MV-4-11 (cell line): ENCODE measurements around the gene NDNF.

ENCODE experiments used
- DNase-seq: peaks from one replicate; lab custom pipeline; 2025; lab: John Stamatoyannopoulos, UW

The NDNF gene

GRCh38 chr4:121070696-121071639 lies 1.4 kb downstream of the NDNF start:
- peak; percentile 23 for DNase-seq

DNA sequence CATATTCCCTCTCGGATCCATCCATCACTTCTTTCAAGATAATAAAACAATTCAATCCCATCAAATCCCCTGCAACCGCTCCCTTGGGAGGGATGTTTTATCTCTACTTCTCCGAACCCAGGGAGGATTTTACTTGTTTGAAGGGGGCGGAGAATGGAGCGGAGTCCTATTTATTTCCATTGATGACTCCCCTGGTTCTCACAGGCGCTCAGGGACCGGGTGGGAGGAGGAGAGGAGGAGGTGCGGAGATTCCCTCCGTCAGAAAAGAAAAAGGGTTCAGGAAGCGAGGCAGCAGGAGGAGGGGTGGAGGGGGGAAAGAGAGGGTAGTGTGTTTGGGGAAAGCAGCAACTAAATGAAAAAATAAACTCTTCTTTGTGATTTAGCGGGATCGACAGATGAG lies 2.1 kb downstream of the NDNF start:
- DNase-seq, result no peak

GRCh38 chr4:121069430-121069829 lies 2.9 kb downstream of the NDNF start:
- DNase-seq, result no peak

DNA sequence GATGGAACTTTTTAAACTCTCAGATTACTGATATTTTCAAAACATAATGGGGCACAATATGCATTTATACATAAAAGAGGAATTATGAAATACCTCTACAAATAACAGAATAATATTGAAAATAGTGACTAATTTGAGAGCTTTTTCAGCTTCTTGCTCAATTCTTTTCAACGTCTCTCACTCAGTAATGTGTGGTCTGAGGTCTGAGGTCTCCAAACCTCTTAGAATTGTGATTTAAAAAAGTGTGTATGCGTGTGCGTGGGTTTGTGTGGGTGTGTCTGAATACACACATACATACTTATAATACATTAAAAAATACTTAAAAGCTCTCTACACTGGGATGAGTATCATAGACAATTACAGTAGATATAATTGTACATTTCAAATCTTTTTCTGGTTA lies 7.9 kb downstream of the NDNF start:
- DNase-seq, result peak; percentile 34

DNA sequence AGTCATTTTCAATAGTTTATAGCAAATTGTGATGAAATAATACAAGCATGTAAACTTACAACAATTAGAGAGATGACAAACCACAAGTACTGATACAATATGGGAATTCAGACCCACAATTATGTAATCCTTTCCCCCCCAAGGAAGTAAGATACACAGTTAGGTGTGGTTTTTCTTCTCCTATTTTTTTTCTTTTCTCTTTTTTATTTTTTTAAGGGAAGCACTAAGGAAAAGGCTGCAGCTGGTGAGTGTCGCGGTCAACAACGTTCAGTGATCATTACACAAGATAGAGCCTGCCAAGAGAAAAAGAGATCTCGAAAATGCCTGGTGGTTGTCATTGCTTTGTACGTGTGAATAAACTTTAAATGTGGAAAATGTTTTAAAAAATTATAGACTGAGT lies 9.8 kb downstream of the NDNF start:
- DNase-seq, result peak; percentile 97

- no peak for DNase-seq
These were observed 10.5 kb downstream of the NDNF start for GRCh38 chr4:121061861-121062260.

DNA sequence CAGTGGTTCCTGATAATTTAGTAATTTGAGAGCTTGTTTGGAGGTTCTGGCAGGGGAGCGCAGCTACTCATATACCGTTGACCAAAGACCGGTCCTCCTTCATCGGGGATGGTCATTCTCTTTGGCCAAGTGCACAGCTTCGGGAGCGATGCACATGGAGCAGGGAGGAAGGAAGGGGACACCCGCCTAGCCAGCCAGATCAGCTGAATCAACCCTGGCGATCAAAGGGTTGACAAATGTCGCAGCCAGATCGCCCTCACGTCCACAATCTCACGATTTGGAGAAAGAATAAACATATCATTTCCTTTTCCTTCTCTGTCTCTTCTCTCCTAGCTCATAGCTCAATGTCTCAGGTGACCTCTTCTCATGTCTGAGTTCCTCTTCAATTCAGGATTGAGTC lies 11.1 kb downstream of the NDNF start:
- DNase-seq, result no peak

DNA sequence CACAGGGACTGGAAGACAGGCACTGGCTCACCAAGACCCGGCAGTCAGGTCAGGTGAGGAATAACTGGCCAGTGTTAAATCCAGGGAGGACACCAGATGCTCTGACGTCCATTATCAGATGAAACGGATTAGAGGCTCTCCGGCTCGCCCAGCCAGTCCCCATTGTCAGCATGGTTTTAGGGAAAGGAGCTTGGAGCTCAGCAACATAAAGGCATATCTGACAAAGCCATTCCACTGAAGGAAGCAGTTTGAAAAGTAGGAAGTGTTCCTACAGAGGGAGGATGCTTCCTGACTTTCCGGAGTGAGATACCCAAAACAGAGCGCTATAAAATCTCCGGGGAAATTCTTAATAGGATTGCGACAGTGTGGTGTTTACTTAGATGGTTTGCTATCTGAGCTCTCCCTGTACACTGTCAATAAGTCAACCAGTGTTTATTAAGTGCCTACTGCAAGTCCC lies 14.8 kb downstream of the NDNF start:
- DNase-seq, result no peak

DNA sequence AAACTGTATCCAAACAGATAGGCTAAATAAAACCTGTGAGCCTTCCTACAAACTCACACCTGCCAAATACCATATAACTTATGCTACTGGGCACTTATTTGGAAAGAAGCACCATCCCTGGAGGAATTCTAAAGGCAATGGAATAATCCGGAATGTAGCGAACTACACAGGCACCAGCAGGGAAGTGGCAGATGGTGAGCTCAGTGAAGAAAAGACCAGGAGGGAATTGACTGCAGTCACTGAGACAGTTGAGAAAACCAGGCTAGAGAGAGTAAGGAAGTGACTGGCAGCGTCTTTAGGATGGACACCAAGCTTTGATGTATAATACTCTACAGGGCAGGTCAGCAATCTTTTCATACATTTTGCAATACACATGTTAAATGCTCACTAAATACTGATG lies 16.3 kb downstream of the NDNF start:
- DNase-seq, result no peak

- no peak for DNase-seq
These were observed 18.0 kb downstream of the NDNF start for GRCh38 chr4:121054373-121054772.

- DNase-seq, result no peak
These were observed 18.7 kb downstream of the NDNF start for GRCh38 chr4:121053601-121054143.

DNA sequence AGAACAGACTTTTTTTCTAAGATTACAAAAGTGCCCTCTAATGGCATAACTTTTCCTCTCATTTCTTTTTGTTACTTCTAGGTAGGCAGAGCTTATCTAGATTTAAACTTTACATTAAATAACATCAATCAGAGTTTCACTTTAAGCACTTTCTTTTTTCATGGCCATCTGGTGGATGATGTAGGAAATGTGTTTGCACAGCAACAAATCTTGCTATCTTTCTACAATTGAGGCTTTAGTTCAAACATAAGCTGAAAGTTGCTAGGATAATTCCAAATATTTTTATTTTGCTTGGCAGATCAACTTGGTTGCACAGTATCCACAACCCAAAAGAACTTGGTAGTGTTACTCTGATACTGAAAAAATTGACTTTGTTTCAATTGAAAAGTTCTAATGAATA lies 22.0 kb downstream of the NDNF start:
- DNase-seq, result no peak

DNA sequence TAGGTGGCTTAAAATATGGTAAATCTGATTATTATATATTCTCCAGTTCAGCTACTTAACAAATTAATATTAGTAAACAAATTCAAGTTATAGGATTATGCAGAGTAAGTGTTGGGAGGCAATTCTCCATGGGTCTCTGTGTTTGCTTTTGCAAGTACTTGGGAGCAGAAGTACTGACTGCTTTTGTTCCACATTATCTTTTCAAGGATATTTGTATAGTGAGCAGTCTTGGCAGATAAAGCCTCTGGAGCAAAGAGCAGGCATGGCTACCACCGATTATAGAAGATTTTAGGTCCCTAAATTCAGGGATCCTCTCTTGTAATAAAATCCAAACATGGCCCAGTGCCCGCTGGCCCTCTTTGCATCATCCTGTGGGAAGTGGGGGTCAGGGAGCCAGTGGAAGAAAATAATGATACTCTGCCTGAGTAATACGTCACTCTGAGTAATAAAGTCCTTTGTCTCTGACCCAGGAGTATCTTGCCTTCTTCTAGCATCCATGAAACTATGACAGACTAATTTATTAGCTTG lies 23.2 kb downstream of the NDNF start:
- DNase-seq, result no peak

DNA sequence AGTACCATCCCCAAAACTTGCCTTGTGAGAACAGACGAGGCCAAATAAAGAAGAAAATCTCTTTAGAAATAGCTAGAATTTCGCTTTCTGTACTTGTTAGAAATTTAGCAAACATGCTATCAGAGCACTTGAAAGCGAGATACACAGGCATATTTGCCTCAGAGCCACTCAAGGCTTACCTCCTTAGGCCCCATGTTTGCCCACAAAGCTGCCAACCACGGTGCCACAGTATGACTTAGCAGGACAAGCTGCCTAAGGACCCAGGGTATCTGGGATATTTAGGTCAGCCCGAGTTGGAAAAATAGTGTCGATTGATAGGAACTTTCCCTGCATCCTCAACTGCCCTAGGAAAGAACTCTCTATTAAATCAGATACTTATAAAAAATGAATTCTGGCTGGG lies 24.2 kb downstream of the NDNF start:
- no peak for DNase-seq

- DNase-seq, result peak; percentile 24
These were observed 30.8 kb downstream of the NDNF start for GRCh38 chr4:121041307-121042090.

DNA sequence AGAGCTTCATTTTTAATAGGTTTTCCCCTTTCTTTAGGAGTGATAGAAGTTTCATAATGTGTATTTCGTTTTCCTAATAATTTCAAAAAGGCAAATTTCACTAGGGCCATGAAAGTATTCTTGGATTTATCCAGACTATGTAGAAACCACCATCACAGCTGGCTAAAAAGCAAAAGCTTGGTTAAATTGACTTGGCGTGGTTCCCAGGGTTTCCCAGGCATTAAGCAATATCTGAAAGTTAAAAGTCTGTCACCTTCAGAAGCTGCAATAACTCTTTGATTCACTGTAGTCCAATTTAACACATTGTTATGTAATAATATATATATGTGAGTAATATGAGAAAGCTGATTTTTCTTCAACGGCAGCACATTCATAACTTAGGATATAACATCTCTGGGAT lies 38.3 kb downstream of the NDNF start:
- peak; percentile 86 for DNase-seq

- peak; percentile 14 for DNase-seq
These were observed 41.6 kb downstream of the NDNF start for GRCh38 chr4:121030711-121031110.

GRCh38 chr4:121030131-121030530 lies 42.2 kb downstream of the NDNF start:
- no peak for DNase-seq

GRCh38 chr4:121026034-121026433 lies 46.3 kb downstream of the NDNF start:
- DNase-seq, result peak; percentile 13

DNA sequence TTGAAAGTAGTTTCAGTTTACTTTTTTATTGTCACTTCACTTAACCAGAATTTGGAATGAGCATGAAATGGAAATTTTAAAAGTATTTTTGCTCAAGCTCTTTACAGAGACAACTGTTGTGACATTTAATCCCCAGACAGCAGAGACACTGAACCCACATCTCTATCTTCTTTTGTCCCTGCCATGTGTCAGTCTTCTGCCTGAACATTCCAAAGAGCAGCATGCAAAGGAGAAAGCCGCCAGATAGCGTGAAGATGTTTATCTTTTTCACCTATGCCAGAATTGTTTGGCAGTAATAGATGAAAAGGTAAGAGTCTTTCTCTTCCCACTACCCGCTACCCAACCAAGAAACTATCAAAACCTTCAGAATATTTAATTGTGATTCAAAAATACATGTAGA lies 46.8 kb downstream of the NDNF start:
- no peak for DNase-seq

- no peak for DNase-seq
These were observed 53.8 kb downstream of the NDNF start for GRCh38 chr4:121018543-121018942.

DNA sequence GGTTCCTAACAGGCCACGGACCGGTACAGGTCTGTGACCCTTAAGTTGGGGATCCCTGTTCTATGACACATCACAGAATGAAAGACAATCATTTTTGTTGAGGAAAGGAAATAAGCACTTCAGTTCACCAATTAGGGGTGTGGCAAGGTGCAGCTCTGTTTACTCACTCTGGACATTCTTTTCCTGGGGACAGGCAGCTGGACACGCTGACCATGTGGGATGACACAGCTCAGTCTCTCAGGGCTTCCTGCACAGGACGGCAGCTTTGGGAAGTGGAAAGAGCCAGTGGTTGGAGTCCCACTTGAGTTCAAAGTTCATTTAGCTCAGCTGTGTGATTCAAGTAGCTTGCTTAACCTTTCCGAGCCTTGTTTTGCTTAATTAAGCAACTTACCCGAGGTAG lies 55.7 kb downstream of the NDNF start:
- DNase-seq, result peak; percentile 53

GRCh38 chr4:121015421-121015820 lies 56.9 kb downstream of the NDNF start:
- no peak for DNase-seq
